HCT116 (cell line): Measurements from ENCODE around the gene RNASE8. TPM values are rescaled to one million over a fixed set of nuclear protein-coding genes. Genes with fewer than 3 reads are reported as not detected.

ENCODE experiments used
- ATAC-seq: fragments of 200-7000 bp; cut with Tn5 transposase; 2 replicates; pipeline ENCODE4 v1.9.1; 2020; ENCODE audit warnings: mild to moderate bottlenecking, moderate library complexity
- BruUV-seq: library from RNA; stranded (reverse); fragments of 400-500 nt; replicated peaks from 2 replicates; lab custom pipeline; 2021; lab: Mats Ljungman, UMichigan
- CTCF ChIA-PET: fragments of 300-600 bp; sonication (Branson Sonifier 250); formaldehyde crosslinking; loops from one replicate; lab custom pipeline; 2021; ENCODE audit warnings: antibody characterized with exemption; lab: Charles Lee
- POLR2A ChIA-PET: fragments of 300-600, 350-600 bp; sonication (Branson Sonifier 250); formaldehyde crosslinking; loops from one replicate; lab custom pipeline; 2021; ENCODE audit warnings: antibody characterized with exemption; lab: Charles Lee
- RAD21 ChIA-PET, 2 experiments: fragments of 300-600 bp; sonication (Branson Sonifier 250); formaldehyde crosslinking; loops; one replicate each; lab custom pipeline; 2023; ENCODE audit warnings: low total read pairs in 2 of 2; ENCODE audit not compliant: uncharacterized antibody in 2 of 2, unreplicated experiment in 2 of 2, low non-redundant PET in 1 of 2; lab: Charles Lee
- DNase-seq: peaks from one replicate; pipeline ENCODE4 v3.0.0-alpha.2; 2010; ENCODE audit warnings: low read depth, low spot score
- H2AFZ ChIP-seq: fragments of 200-600 bp; shearing (Covaris generic), sonication (generic); 2 replicates; pipeline ENCODE4 v1.6.1; 2017; ENCODE audit warnings: low read depth, mixed run types, mixed read lengths, antibody characterized with exemption, low read length; ENCODE audit not compliant: poor library complexity, severe bottlenecking
- H3K27ac ChIP-seq: 2 replicates; pipeline ENCODE4 v1.5.1; 2012; ENCODE audit warnings: low read depth, low read length
- H3K27me3 ChIP-seq: fragments of 200-600 bp; sonication (generic); 2 replicates; pipeline ENCODE4 v1.6.1; 2016; ENCODE audit warnings: mixed run types, low read length, mixed read lengths; ENCODE audit not compliant: insufficient read depth
- H3K36me3 ChIP-seq, 2 experiments: fragments of 200-500 bp in 1 of 2; fragments of 200-600 bp in 1 of 2; sonication (Bioruptor generic) in 1 of 2; sonication (generic) in 1 of 2; 2 replicates each; pipeline versions ENCODE4 v1.5.1 to v1.6.1; 2014 to 2016; ENCODE audit warnings: low read length in 2 of 2, inconsistent platforms in 1 of 2, mixed read lengths in 1 of 2, mixed run types in 1 of 2; ENCODE audit not compliant: insufficient read depth in 2 of 2, control insufficient read depth in 1 of 2
- H3K4me1 ChIP-seq, 2 experiments: fragments of 200-600 bp in 1 of 2; sonication (generic) in 1 of 2; 2 replicates each; pipeline versions ENCODE4 v1.5.1 to v1.6.1; 2012 to 2017; ENCODE audit warnings: low read length in 2 of 2, inconsistent platforms in 1 of 2, mild to moderate bottlenecking in 1 of 2, mixed read lengths in 1 of 2, mixed run types in 1 of 2, moderate library complexity in 1 of 2; ENCODE audit not compliant: insufficient read depth in 2 of 2, control insufficient read depth in 1 of 2
- H3K4me2 ChIP-seq: fragments of 200-600 bp; sonication (generic); 2 replicates; pipeline ENCODE4 v1.6.1; 2017; ENCODE audit warnings: mixed run types, low read length, mixed read lengths
- H3K4me3 ChIP-seq, 2 experiments: fragments of 200-600 bp in 1 of 2; sonication (generic) in 1 of 2; replicated peaks in 1 of 2; 2 replicates each; pipeline ENCODE4 v1.5.1; 2011 to 2016; ENCODE audit warnings: low read length in 2 of 2, control low read depth in 1 of 2, low read depth in 1 of 2, mild to moderate bottlenecking in 1 of 2, mixed read lengths in 1 of 2, mixed run types in 1 of 2
- H3K79me2 ChIP-seq: fragments of 200-600 bp; sonication (generic); 2 replicates; pipeline ENCODE4 v1.6.1; 2017; ENCODE audit warnings: mild to moderate bottlenecking, mixed run types, low read length, moderate library complexity, mixed read lengths; ENCODE audit not compliant: insufficient read depth
- H3K9ac ChIP-seq: fragments of 200-600 bp; sonication (generic); 2 replicates; pipeline ENCODE4 v1.6.1; 2016; ENCODE audit warnings: low read length, mixed read lengths
- H3K9me2 ChIP-seq: fragments of 200-600 bp; sonication (generic), shearing (Covaris generic); 2 replicates; pipeline ENCODE4 v1.6.1; 2017; ENCODE audit warnings: mixed run types, mild to moderate bottlenecking, moderate library complexity; ENCODE audit not compliant: insufficient read depth
- H3K9me3 ChIP-seq, 2 experiments: fragments of 200-500 bp in 1 of 2; fragments of 200-600 bp in 1 of 2; sonication (Bioruptor generic) in 1 of 2; sonication (generic) in 1 of 2; 2 replicates each; pipeline ENCODE4 v1.6.1; 2014 to 2017; ENCODE audit warnings: low read length in 2 of 2, mixed read lengths in 2 of 2, inconsistent platforms in 1 of 2, low read depth in 1 of 2, mild to moderate bottlenecking in 1 of 2, mixed run types in 1 of 2, moderate library complexity in 1 of 2; ENCODE audit not compliant: control insufficient read depth in 1 of 2, insufficient read depth in 1 of 2
- H4K20me1 ChIP-seq: fragments of 200-600 bp; sonication (generic), shearing (Covaris generic); 2 replicates; pipeline ENCODE4 v1.6.1; 2017; ENCODE audit warnings: mixed run types, mild to moderate bottlenecking, moderate library complexity; ENCODE audit not compliant: insufficient read depth
- CTCF ChIP-seq, 3 experiments: fragments of 200-600 bp in 1 of 3; sonication (generic) in 1 of 3; IDR thresholded peaks in 2 of 3; conservative IDR thresholded peaks in 1 of 3; 2 replicates each; pipeline ENCODE4 v1.5.1; 2012 to 2017; ENCODE audit warnings: low read depth in 2 of 3, low read length in 2 of 3, antibody characterized with exemption in 1 of 3, borderline replicate concordance in 1 of 3, control low read depth in 1 of 3, mild to moderate bottlenecking in 1 of 3, mixed read lengths in 1 of 3, mixed run types in 1 of 3, moderate library complexity in 1 of 3; ENCODE audit not compliant: insufficient read depth in 1 of 3
- EGR1 ChIP-seq: IDR thresholded peaks from 2 replicates; pipeline ENCODE4 v1.6.1; 2012; ENCODE audit warnings: low read depth
- EZH2 ChIP-seq: fragments of 200-600 bp; sonication (generic); IDR thresholded peaks from 2 replicates; pipeline ENCODE4 v1.6.1; 2017; ENCODE audit warnings: antibody characterized with exemption, mixed run types
- POLR2AphosphoS5 ChIP-seq: IDR thresholded peaks from 2 replicates; pipeline ENCODE4 v1.6.1; 2011; ENCODE audit warnings: mild to moderate bottlenecking, low read depth, low read length, moderate library complexity
- REST ChIP-seq: IDR thresholded peaks from 2 replicates; pipeline ENCODE4 v1.6.1; 2012; ENCODE audit warnings: low read depth
- SIN3A ChIP-seq: IDR thresholded peaks from 2 replicates; pipeline ENCODE4 v1.6.1; 2012; ENCODE audit warnings: low read depth
- YY1 ChIP-seq: IDR thresholded peaks from 2 replicates; pipeline ENCODE4 v1.6.1; 2011; ENCODE audit warnings: low read length, low read depth, moderate library complexity, mild to moderate bottlenecking; ENCODE audit not compliant: insufficient replicate concordance; ENCODE audit errors: extremely low read depth
- ZBTB33 ChIP-seq: IDR thresholded peaks from 2 replicates; pipeline ENCODE4 v1.6.1; 2011; ENCODE audit warnings: mild to moderate bottlenecking, low read length, moderate library complexity; ENCODE audit not compliant: insufficient replicate concordance; ENCODE audit errors: extremely low read depth
- ZFX ChIP-seq: fragments of 450-650 bp; IDR thresholded peaks from 2 replicates; pipeline ENCODE4 v1.6.1; 2017
- ZNF274 ChIP-seq: fragments of 200-500 bp; sonication (Bioruptor generic); IDR thresholded peaks from 2 replicates; pipeline ENCODE4 v1.6.1; 2014; ENCODE audit warnings: mild to moderate bottlenecking, low read depth, low read length, inconsistent platforms
- intact Hi-C: fragments of 100-400 bp; cut with micrococcal nuclease; formaldehyde crosslinking; loops from 2 replicates; pipeline ENCODE4 v1.10.0; 2022
- total RNA-seq: library from RNA; stranded (reverse); gene quantifications from one replicate; pipeline ENCODE4 v1.2.1, GENCODE V29; 2021; ENCODE audit not compliant: unreplicated experiment

Gene RNASE8
- total RNA-seq, 1 experiment from 2014 or later, result not detected

GRCh38 chr14:21089271-21089670, 31.6 kb downstream of the RNASE8 start:
- ATAC-seq, result no peak
- no peaks in the 10 kb centered on the region for H4K20me1 ChIP-seq

More at GRCh38 chr14:21089271-21089670, 31.6 kb downstream of the RNASE8 start:
- DNase-seq, result no peak
- intact Hi-C loops, result no loop called here
- Histone ChIP-seq H3K4me3 (no peak overlapping the region), H2AFZ (no peak overlapping the region), H3K4me1 (peaks cover 0 to 12% of the 10 kb centered on the region in 2 experiments; a peak in 3 of 4 replicates), H3K27me3 (no peaks in the 10 kb centered on the region), H3K27ac (no peak overlapping the region), H3K79me2 (no peaks in the 10 kb centered on the region), H3K9me3 (no peaks in the 10 kb centered on the region), H3K4me2 (no peak overlapping the region; the same call in 1 of the 2 replicates), H3K9ac (no peak overlapping the region), H3K9me2 (no peaks in the 10 kb centered on the region), H3K36me3 (no peaks in the 10 kb centered on the region; a peak in 2 of 4 replicates)
- POLR2A ChIA-PET, result interaction anchor here (1.5 kb wide), 1 partner anchor 75 kb away, joined by 4 read pairs; no protein-coding TSS in a partner anchor
- TF ChIP-seq REST (no peak), ZFX (no peak), EZH2 (no peak), YY1 (no peak), ZBTB33 (no peak), POLR2AphosphoS5 (no peak), ZNF274 (no peak), CTCF (IDR thresholded peaks at IDR 0.05 in 2 of 3, conservative IDR thresholded peaks at IDR 0.05 in 1 of 3; ENCODE audit: borderline replicate concordance in 1 of 3, insufficient read depth in 1 of 3, low read depth in 2 of 3, low read length in 2 of 3) (no peak), SIN3A (no peak), EGR1 (no peak)
- BruUV-seq, result no TSS peak
- CTCF ChIA-PET, result interaction anchor here (1.1 to 3.1 kb wide), 5 partner anchors 15 to 74 kb away, joined by 4 to 21 read pairs (median 13); partner anchors contain the start of gene ARHGEF40
- RAD21 ChIA-PET, result no interaction called here
